ENCODE measurements around the gene NCKAP5. TPM values are rescaled to one million over a fixed set of nuclear protein-coding genes. Genes with fewer than 3 reads are reported as not detected.

The NCKAP5 gene
- total RNA-seq, 1 donor from 2014 or later: 0.20 TPM

DNA sequence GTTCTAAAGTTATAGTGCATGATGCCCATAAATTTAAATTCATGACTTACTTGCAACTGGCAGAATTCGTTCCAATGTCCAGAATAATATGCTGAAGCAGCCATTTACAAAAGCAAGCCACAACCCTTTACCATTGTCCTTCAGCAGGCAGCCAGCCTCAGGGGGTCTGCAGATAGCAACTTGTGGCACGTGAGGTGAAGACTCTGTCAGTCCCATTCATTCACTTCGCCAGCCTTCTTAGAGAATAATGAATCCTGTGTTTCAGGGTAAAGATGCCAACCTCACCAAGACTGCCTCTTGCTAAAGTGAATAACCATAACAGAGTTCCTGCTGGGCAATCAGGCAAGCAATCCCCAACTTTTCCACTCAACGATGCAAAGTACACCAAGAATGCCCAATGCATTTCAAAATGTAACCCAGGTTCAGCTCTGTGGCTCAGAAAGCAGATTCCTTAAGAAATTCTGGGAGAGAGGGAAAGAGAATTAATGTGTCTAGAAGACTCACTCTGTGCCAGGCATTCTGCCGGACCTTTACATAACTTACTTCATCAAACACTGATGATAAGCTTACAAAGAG lies 315.4 kb downstream of the NCKAP5 start:
- Mint-ChIP-seq H3K9me3 (ENCODE audit: unreplicated experiment) (no peaks in the 10 kb centered on the region), H3K27me3 (ENCODE audit: unreplicated experiment) (peaks cover 3% of the 10 kb centered on the region), H3K4me1 (ENCODE audit: low read depth, unreplicated experiment) (no peaks in the 10 kb centered on the region), H3K36me3 (ENCODE audit: unreplicated experiment) (no peaks in the 10 kb centered on the region), H3K27ac (ENCODE audit: unreplicated experiment) (no peak overlapping the region), H3K4me3 (ENCODE audit: unreplicated experiment) (no peak overlapping the region)
- DNase-seq: no peak
- TF ChIP-seq, protein P1, sequence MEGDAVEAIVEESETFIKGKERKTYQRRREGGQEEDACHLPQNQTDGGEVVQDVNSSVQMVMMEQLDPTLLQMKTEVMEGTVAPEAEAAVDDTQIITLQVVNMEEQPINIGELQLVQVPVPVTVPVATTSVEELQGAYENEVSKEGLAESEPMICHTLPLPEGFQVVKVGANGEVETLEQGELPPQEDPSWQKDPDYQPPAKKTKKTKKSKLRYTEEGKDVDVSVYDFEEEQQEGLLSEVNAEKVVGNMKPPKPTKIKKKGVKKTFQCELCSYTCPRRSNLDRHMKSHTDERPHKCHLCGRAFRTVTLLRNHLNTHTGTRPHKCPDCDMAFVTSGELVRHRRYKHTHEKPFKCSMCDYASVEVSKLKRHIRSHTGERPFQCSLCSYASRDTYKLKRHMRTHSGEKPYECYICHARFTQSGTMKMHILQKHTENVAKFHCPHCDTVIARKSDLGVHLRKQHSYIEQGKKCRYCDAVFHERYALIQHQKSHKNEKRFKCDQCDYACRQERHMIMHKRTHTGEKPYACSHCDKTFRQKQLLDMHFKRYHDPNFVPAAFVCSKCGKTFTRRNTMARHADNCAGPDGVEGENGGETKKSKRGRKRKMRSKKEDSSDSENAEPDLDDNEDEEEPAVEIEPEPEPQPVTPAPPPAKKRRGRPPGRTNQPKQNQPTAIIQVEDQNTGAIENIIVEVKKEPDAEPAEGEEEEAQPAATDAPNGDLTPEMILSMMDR (IDR thresholded peaks at IDR 0.05; ENCODE audit: partially characterized antibody, unreplicated experiment): no peak

DNA sequence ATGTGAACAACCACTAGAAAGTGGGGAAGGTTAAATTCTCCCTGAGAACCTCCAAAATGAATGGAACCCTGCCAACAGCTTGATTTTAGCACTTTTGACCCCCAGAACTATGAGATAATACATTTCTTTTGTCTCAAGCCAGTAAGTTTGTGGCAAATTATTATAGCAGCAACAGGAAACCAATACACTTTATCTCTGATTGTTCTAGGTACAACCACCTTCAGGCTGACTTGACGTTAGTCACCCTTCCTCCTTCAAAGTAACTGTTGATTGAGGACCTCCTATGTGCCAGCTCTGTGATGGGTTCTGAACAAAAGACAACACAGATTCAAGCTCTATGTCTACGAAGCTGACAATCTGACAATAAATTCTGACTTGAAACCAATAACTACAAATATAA lies 318.9 kb downstream of the NCKAP5 start:
- no peak for DNase-seq
- Mint-ChIP-seq H3K36me3 (ENCODE audit: unreplicated experiment) (no peaks in the 10 kb centered on the region), H3K9me3 (ENCODE audit: unreplicated experiment) (no peaks in the 10 kb centered on the region), H3K4me1 (ENCODE audit: low read depth, unreplicated experiment) (peaks cover 5% of the 10 kb centered on the region), H3K27ac (ENCODE audit: unreplicated experiment) (no peak overlapping the region), H3K27me3 (ENCODE audit: unreplicated experiment) (peaks cover 3% of the 10 kb centered on the region), H3K4me3 (ENCODE audit: unreplicated experiment) (no peak overlapping the region)
- TF ChIP-seq, protein P1 (IDR thresholded peaks at IDR 0.05; ENCODE audit: partially characterized antibody, unreplicated experiment): no peak

DNA sequence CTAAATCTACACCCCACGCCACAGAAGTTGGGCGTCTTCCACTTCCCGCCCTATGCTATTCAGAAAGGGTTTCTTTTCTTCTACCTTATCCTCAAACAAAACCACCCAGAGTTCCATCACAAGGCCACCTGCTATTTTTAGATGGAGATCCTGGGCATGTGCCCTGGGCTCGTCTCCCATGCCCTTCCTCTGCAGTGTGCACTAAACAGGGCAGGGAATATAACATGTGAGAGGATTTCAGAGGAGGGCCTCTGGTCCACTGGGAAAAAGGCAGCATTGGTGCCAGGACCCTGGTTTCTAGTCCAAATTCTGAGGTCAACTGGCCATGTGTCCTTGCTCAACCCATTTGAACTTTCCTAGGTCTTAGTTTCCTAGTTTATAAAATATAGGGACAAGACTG lies 320.0 kb downstream of the NCKAP5 start:
- TF ChIP-seq, protein P1 (IDR thresholded peaks at IDR 0.05; ENCODE audit: partially characterized antibody, unreplicated experiment): no peak
- no peaks in the 10 kb centered on the region for H3K36me3 Mint-ChIP-seq (ENCODE audit: unreplicated experiment)
- H3K4me3 Mint-ChIP-seq (ENCODE audit: unreplicated experiment): no peak overlapping the region
- no peaks in the 10 kb centered on the region for H3K9me3 Mint-ChIP-seq (ENCODE audit: unreplicated experiment)
- DNase-seq: no peak
- peaks cover 3% of the 10 kb centered on the region for H3K27me3 Mint-ChIP-seq (ENCODE audit: unreplicated experiment)
- peaks cover 5% of the 10 kb centered on the region for H3K4me1 Mint-ChIP-seq (ENCODE audit: low read depth, unreplicated experiment)
- H3K27ac Mint-ChIP-seq (ENCODE audit: unreplicated experiment): no peak overlapping the region

DNA sequence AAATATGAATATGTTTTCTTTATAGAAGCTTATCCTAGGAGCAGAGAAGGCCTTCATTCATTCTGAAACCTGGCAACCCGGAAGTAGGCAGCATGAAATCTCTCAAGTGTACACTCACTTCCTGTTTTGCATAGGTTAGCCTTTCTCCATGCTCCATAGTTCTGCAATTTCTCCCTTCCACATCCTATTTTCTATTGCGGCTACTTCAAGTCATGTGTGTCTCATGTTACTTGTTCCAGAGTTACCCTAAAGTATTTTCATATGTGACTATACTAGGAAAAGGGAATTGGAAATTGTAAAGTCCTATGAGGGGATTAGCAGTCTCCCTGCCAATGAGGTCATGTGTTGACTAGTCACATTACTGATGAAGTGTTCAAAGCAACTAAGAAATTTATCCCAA lies 320.6 kb downstream of the NCKAP5 start:
- Mint-ChIP-seq H3K4me3 (ENCODE audit: unreplicated experiment) (no peak overlapping the region), H3K27me3 (ENCODE audit: unreplicated experiment) (peaks cover 3% of the 10 kb centered on the region), H3K27ac (ENCODE audit: unreplicated experiment) (no peak overlapping the region), H3K9me3 (ENCODE audit: unreplicated experiment) (no peaks in the 10 kb centered on the region), H3K4me1 (ENCODE audit: low read depth, unreplicated experiment) (peaks cover 5% of the 10 kb centered on the region), H3K36me3 (ENCODE audit: unreplicated experiment) (no peaks in the 10 kb centered on the region)
- no peak for DNase-seq
- TF ChIP-seq, protein P1 (IDR thresholded peaks at IDR 0.05; ENCODE audit: partially characterized antibody, unreplicated experiment): no peak

DNA sequence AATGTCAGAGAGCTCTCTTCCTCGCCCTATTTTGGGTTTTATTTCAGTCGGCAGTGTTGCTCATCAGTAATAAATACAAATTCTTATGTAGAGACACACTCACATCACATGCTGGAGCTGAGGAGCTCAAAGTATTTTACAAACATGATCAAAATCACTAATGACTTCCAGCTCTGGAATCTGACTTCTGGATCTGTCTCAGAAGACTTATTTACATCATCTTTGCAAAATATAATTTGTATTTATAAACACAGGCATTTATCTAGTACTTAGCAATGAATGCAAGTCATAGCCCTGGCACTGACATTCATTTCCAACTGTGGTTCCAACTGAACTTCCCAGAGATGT lies 327.1 kb downstream of the NCKAP5 start:
- no peak overlapping the region for H3K4me3 Mint-ChIP-seq (ENCODE audit: unreplicated experiment)
- H3K36me3 Mint-ChIP-seq (ENCODE audit: unreplicated experiment): no peaks in the 10 kb centered on the region
- no peak overlapping the region for H3K27ac Mint-ChIP-seq (ENCODE audit: unreplicated experiment)
- no peaks in the 10 kb centered on the region for H3K9me3 Mint-ChIP-seq (ENCODE audit: unreplicated experiment)
- H3K27me3 Mint-ChIP-seq (ENCODE audit: unreplicated experiment): no peaks in the 10 kb centered on the region
- H3K4me1 Mint-ChIP-seq (ENCODE audit: low read depth, unreplicated experiment): peaks cover 8% of the 10 kb centered on the region
- TF ChIP-seq, protein P1 (IDR thresholded peaks at IDR 0.05; ENCODE audit: partially characterized antibody, unreplicated experiment): no peak
- no peak for DNase-seq
